Lower leg skin (tissue), 4 donors: ENCODE results near the gene ZDHHC8. TPM values are rescaled to one million over a fixed set of nuclear protein-coding genes. Genes with fewer than 3 reads are reported as not detected.

ENCODE experiments used
- DNase-seq, 2 donors: peaks; one replicate each; pipeline ENCODE4 v3.0.0-alpha.2; 2019; ENCODE audit warnings: low spot score in 2 of 2
- H3K4me3 ChIP-seq: fragments of 200-600 bp; sonication (generic); 2 replicates; pipeline ENCODE4 v1.5.1; 2017; ENCODE audit warnings: mild to moderate bottlenecking, low read depth; ENCODE audit not compliant: poor library complexity, severe bottlenecking
- CTCF ChIP-seq, 3 donors: fragments of 450-650 bp; IDR thresholded peaks; one replicate each; pipeline ENCODE4 v1.5.1; 2016; ENCODE audit warnings: antibody characterized with exemption in 3 of 3, mild to moderate bottlenecking in 3 of 3, moderate library complexity in 2 of 3
- POLR2A ChIP-seq, 2 donors: fragments of 450-650 bp; IDR thresholded peaks; one replicate each; pipeline ENCODE4 v1.6.1; 2016 to 2017; ENCODE audit warnings: antibody characterized with exemption in 2 of 2, mild to moderate bottlenecking in 1 of 2, moderate library complexity in 1 of 2
- WGBS, 2 donors: methylation state at CpG; one replicate each; pipeline ENCODE4 v1.1.5; 2018; 5-methylcytosine and 5-hydroxymethylcytosine counted together
- intact Hi-C: fragments of 100-400 bp; cut with DNase I; formaldehyde crosslinking; loops from one replicate; pipeline ENCODE4 v1.15.0; 2023; ENCODE audit warnings: low total_unique reads
- total RNA-seq, 4 donors: library from RNA; depleted of rRNA; stranded (reverse); fragments of >200 nt; gene quantifications; one replicate each; pipeline ENCODE4 v1.1.0, GENCODE V29; 2016

Gene ZDHHC8
- total RNA-seq, 4 donors from 2014 or later, result 17.8 to 30.0 (median 26.1) TPM

GRCh38 chr22:20086101-20086599 is 45.5 kb upstream of the ZDHHC8 start:
- H3K4me3 ChIP-seq, result no peak overlapping the region
- no peak for TF ChIP-seq POLR2A (IDR thresholded peaks at IDR 0.05)
- no peak for TF ChIP-seq CTCF (IDR thresholded peaks at IDR 0.05)
- intact Hi-C loops, result no loop called here
- DNase-seq, result no peak
- WGBS, 2 donors, result 94 to 96% methylated on average over 24 of the region's 24 CpGs

- TF ChIP-seq CTCF (IDR thresholded peaks at IDR 0.05) (no peak), POLR2A (IDR thresholded peaks at IDR 0.05) (no peak)
- no peak overlapping the region for H3K4me3 ChIP-seq
- no peak for DNase-seq
- WGBS, 2 donors, result 90 to 95% methylated on average over 5 of the region's 5 CpGs
- intact Hi-C loops, result no loop called here
Measured at GRCh38 chr22:20086763-20087162, 44.8 kb upstream of the ZDHHC8 start.

- 90 to 93% methylated on average over 14 of the region's 14 CpGs for WGBS, 2 donors
- intact Hi-C loops, result no loop called here
- no peak for TF ChIP-seq CTCF (IDR thresholded peaks at IDR 0.05)
- TF ChIP-seq POLR2A (IDR thresholded peaks at IDR 0.05), result no peak
- no peak overlapping the region for H3K4me3 ChIP-seq
- no peak for DNase-seq
Measured at GRCh38 chr22:20087319-20088262, 44.0 kb upstream of the ZDHHC8 start.

GRCh38 chr22:20088263-20088648 is 43.3 kb upstream of the ZDHHC8 start:
- H3K4me3 ChIP-seq, result no peak overlapping the region
- TF ChIP-seq POLR2A (IDR thresholded peaks at IDR 0.05) (no peak), CTCF (IDR thresholded peaks at IDR 0.05) (no peak)
- intact Hi-C loops, result no loop called here
- WGBS, 2 donors, result 91 to 94% methylated on average over 8 of the region's 8 CpGs
- DNase-seq, result no peak

GRCh38 chr22:20089226-20089976 is 42.2 kb upstream of the ZDHHC8 start:
- 88 to 93% methylated on average over 17 of the region's 17 CpGs for WGBS, 2 donors
- intact Hi-C loops, result no loop called here
- DNase-seq, result no peak
- TF ChIP-seq CTCF (IDR thresholded peaks at IDR 0.05) (no peak), POLR2A (IDR thresholded peaks at IDR 0.05) (no peak)
- H3K4me3 ChIP-seq, result no peak overlapping the region
